ENCODE results near the gene MOAP1.
"Not testable (repeated sequence)": the region's sequence is repeated elsewhere in the genome, so short reads cannot be mapped to it uniquely, and the experiment has no call there.

- not testable (repeated sequence) for TF ChIP-seq POLR2A (IDR thresholded peaks at IDR 0.05; ENCODE audit: low read length); GATA1 (IDR thresholded peaks at IDR 0.05; ENCODE audit: low read depth, low read length)
Observed at GRCh38 chr14:93158349-93158748, 26.3 kb downstream of the MOAP1 start.
